ENCODE measurements around the gene CSPG4. TPM values are rescaled to one million over a fixed set of nuclear protein-coding genes. Genes with fewer than 3 reads are reported as not detected.
A peak's percentile ranks its signal among the peaks of the same experiment; 100 is the strongest.

CSPG4 gene
- total and polyA plus RNA-seq, 9 of the 15 experiments (the other 6 are each of a cell fraction or from before 2014, with no cell fraction given) = under 0.01 to 0.07 (median 0.04) TPM; not detected in 5

DNA sequence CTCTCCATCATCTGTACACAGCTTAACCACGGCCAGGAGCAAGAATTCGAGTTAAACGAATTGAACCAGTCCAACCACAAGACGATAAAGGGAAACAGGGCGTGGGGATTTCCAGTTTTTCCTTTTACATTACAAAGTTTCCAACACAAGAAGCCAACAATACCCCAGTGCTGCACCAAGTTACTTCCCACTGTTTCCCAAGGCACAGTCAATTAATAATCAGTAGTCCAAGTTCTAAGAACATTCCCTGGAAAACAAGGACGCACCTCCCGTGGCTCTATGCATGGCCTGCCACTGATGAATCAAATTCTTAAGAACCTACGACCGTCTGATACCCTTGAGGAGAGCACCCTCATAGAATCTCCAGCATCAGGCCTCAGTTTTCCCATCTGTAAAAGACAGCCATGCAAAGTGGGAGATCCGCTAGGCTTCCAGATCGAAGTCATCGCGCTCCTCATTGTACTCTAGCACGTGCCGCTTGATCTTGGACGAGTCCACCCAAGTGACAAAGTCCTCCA, 73.4 kb downstream of the CSPG4 start (continued):
- TF ChIP-seq PRDM10 (IDR thresholded peaks at IDR 0.05; ENCODE audit: partially characterized antibody) (peak; percentile 45), CTBP1 (IDR thresholded peaks at IDR 0.05; ENCODE audit: borderline replicate concordance) (no peak), TEAD4 (IDR thresholded peaks at IDR 0.05; ENCODE audit: low read length) (0 out of 2 replicates have a peak, but pooled peaks have one; percentile 7), TEAD4 (CRISPR knock-in tag; IDR thresholded peaks at IDR 0.05; ENCODE audit: borderline replicate concordance) (no peak), CHD1 (IDR thresholded peaks at IDR 0.05; ENCODE audit: low read length) (peak; percentile 5), PRMT5 (CRISPR knock-in tag; IDR thresholded peaks at IDR 0.05) (no peak), FOSL1 (tag; conservative IDR thresholded peaks at IDR 0.05) (0 out of 2 replicates have a peak, but pooled peaks have one; percentile 23), ZNF121 (CRISPR knock-in tag; conservative IDR thresholded peaks at IDR 0.05) (peak; percentile 15; the same call in 1 of the 2 replicates), MCM5 (IDR thresholded peaks at IDR 0.05; ENCODE audit: low read depth) (no peak), IRF9 (tag; IDR thresholded peaks at IDR 0.05) (no peak), LEF1 (IDR thresholded peaks at IDR 0.05) (no peak), BRCA1 (IDR thresholded peaks at IDR 0.05) (no peak), BRCA1 (CRISPR knock-in tag; IDR thresholded peaks at IDR 0.05) (no peak), PHTF2 (CRISPR knock-in tag; IDR thresholded peaks at IDR 0.05) (no peak)
- TF ChIP-seq, protein P1, sequence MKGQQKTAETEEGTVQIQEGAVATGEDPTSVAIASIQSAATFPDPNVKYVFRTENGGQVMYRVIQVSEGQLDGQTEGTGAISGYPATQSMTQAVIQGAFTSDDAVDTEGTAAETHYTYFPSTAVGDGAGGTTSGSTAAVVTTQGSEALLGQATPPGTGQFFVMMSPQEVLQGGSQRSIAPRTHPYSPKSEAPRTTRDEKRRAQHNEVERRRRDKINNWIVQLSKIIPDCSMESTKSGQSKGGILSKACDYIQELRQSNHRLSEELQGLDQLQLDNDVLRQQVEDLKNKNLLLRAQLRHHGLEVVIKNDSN (CRISPR knock-in tag; IDR thresholded peaks at IDR 0.05) = peak; percentile 42; the same call in 1 of the 2 replicates
